Measurements from ENCODE around the gene YES1. TPM values are rescaled to one million over a fixed set of nuclear protein-coding genes. Genes with fewer than 3 reads are reported as not detected.

The YES1 gene
- total and polyA plus RNA-seq, 2 of the 8 experiments (the other 6 are each of a cell fraction or from before 2014, with no cell fraction given): 14.8 to 94.3 TPM

GRCh38 chr18:713135-713490, 98.9 kb downstream of the YES1 start:
- 82% methylated on average over 10 of the region's 23 CpGs; no CpG with 5 or more reads in 1 of the 2 experiments for WGBS, 2 experiments (ENCODE audit: extremely low coverage in 1 of 2, insufficient coverage in 1 of 2, insufficient read length in 1 of 2, insufficient replicate concordance in 2 of 2, low coverage in 1 of 2, low lambda C conversion rate in 2 of 2, missing lambda C conversion rate in 1 of 2)
- peak overlapping the region in 1 of 4 experiments; percentile 8; a peak in 1 of 7 replicates for H3K9ac ChIP-seq (replicated peaks in 1 of 4; ENCODE audit: extremely low read depth in 1 of 4, low read depth in 3 of 4, low read length in 3 of 4)

More at GRCh38 chr18:713135-713490, 98.9 kb downstream of the YES1 start:
- H3K18ac ChIP-seq (ENCODE audit: extremely low read depth, low read length): no peak overlapping the region; the same call in 1 of the 2 replicates
- ChIA-PET CTCF (ENCODE audit: partially characterized antibody) (interaction anchor here (0.6 to 2.1 kb wide), 22 partner anchors 10 to 1517 kb away, joined by 3 to 16 read pairs (median 4); no protein-coding TSS in a partner anchor), POLR2A (ENCODE audit: partially characterized antibody) (interaction anchor here (0.7 to 1.6 kb wide), 9 partner anchors 10 to 126 kb away, joined by 3 to 6 read pairs (median 3); partner anchors contain the start of gene TYMS)
- H3K9me3 ChIP-seq (ENCODE audit: insufficient read depth in 2 of 2, low read depth in 1 of 2, low read length in 1 of 2): no peaks in the 10 kb centered on the region
- H4K91ac ChIP-seq (replicated peaks; ENCODE audit: insufficient read length, low read length): peak overlapping the region; percentile 65
- H2AFZ ChIP-seq (ENCODE audit: low read length): 0 out of 2 replicates have a peak overlapping the region, but pooled peaks have one; percentile 0
- H2BK120ac ChIP-seq (replicated peaks; ENCODE audit: low read depth, low read length): no peak overlapping the region
- H3K79me1 ChIP-seq (ENCODE audit: low read depth, low read length): peaks cover 9% of the 10 kb centered on the region; the same call in 1 of the 2 replicates
- peak; percentile 40; the same call in 1 of the 2 replicates for TF ChIP-seq E2F6 (IDR thresholded peaks at IDR 0.05)
- no peak for TF ChIP-seq SIN3A (conservative IDR thresholded peaks at IDR 0.05 in 1 of 2, IDR thresholded peaks at IDR 0.05 in 1 of 2; ENCODE audit: low read depth in 1 of 2, low read length in 2 of 2)
- no peak for TF ChIP-seq RAD21 (IDR thresholded peaks at IDR 0.05 in 1 of 2, conservative IDR thresholded peaks at IDR 0.05 in 1 of 2; ENCODE audit: low read depth in 2 of 2, low read length in 2 of 2)
- H3K4me1 ChIP-seq (replicated peaks in 1 of 4; ENCODE audit: control insufficient read depth in 3 of 4, insufficient read depth in 4 of 4, low read length in 3 of 4): peaks cover 0 to 3% (median 1%) of the 10 kb centered on the region in 4 experiments; a peak in 2 of 7 replicates
- H2BK5ac ChIP-seq (ENCODE audit: low read depth, low read length): no peak overlapping the region
- no peak overlapping the region for H2BK15ac ChIP-seq (ENCODE audit: low read length)
- peaks cover 0 to 4% (median 0%) of the 10 kb centered on the region in 4 experiments; a peak in 2 of 8 replicates for H3K36me3 ChIP-seq (ENCODE audit: control insufficient read depth in 2 of 4, insufficient read depth in 4 of 4, low read length in 3 of 4)
- no peak overlapping the region for H2BK12ac ChIP-seq (ENCODE audit: low read depth, low read length)
- no peaks in the 10 kb centered on the region for H3K27me3 ChIP-seq (replicated peaks in 1 of 4; ENCODE audit: control insufficient read depth in 3 of 4, extremely low read depth in 1 of 4, insufficient read depth in 3 of 4, low read length in 3 of 4)
- no peak overlapping the region for H3K56ac ChIP-seq (replicated peaks; ENCODE audit: insufficient read length, low read depth, low read length)
- peaks cover 12 to 30% of the 10 kb centered on the region in 2 experiments for H3K79me2 ChIP-seq (ENCODE audit: control insufficient read depth in 1 of 2, insufficient read depth in 2 of 2, low read length in 2 of 2)
- H3K14ac ChIP-seq (ENCODE audit: insufficient read length): no peak overlapping the region
- H3K4ac ChIP-seq (replicated peaks; ENCODE audit: insufficient read length, low read depth, low read length): no peak overlapping the region
- no peak overlapping the region for H4K8ac ChIP-seq (ENCODE audit: extremely low read depth, insufficient read depth, low read length)
- H3K4me2 ChIP-seq (ENCODE audit: insufficient read depth in 1 of 2, low read depth in 2 of 2, low read length in 2 of 2): peak overlapping the region; percentile 19 to 65; a peak in 3 of 4 replicates
- no peak overlapping the region for H4K5ac ChIP-seq (ENCODE audit: insufficient read length, low read depth, low read length)
- H3K23me2 ChIP-seq (ENCODE audit: low read depth, low read length): peaks cover 8% of the 10 kb centered on the region; the same call in 1 of the 2 replicates
- peak overlapping the region; percentile 26 to 81 (median 34) for H3K4me3 ChIP-seq (ENCODE audit: extremely low read depth in 1 of 4, insufficient read depth in 2 of 4, low read depth in 3 of 4, low read length in 4 of 4)
- no peak overlapping the region for H3K27ac ChIP-seq (ENCODE audit: low read depth, low read length)
- FAIRE-seq (no peak), DNase-seq (ENCODE audit: low read depth in 1 of 2, low spot score in 2 of 2) (no peak)
- H2AK5ac ChIP-seq (ENCODE audit: low read depth, low read length): no peak overlapping the region
- no peak overlapping the region for H2BK20ac ChIP-seq (ENCODE audit: low read length)
- no peak overlapping the region for H3K23ac ChIP-seq (ENCODE audit: insufficient read length)
- H4K20me1 ChIP-seq (replicated peaks in 1 of 2; ENCODE audit: control insufficient read depth in 1 of 2, insufficient read depth in 2 of 2, low read length in 2 of 2): peaks cover 3 to 5% of the 10 kb centered on the region in 2 experiments
